GM21390 (cell line): ENCODE measurements around the gene RNF44.

Experiments
- ATAC-seq: cut with Tn5 transposase; IDR thresholded peaks from one replicate; pipeline ENCODE4 v1.9.1; 2021; ENCODE audit not compliant: unreplicated experiment

RNF44 gene

DNA sequence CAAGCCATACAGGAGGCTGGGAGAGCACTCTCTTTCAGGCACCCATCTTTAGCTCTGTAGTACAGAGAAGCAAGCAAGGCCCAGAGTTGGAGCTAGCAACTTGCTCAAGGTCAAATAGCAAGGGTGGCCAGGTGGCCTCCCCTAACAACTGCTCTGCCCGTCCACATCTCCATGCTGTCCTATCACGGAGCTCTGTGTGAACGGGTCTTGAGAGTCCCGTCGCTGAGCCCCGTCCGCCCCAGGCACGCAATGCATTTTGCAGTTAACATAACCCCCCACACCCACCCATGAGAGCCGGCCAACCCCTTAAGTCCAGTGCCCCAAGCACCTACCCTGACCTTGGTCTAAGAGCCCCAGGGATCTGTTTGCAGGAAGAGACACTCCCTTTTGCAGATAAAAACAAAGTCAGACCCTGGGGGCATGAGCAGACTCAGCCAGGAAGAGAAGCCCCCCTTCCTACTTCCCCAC, 1.5 kb downstream of the RNF44 start:
- ATAC-seq: no peak

DNA sequence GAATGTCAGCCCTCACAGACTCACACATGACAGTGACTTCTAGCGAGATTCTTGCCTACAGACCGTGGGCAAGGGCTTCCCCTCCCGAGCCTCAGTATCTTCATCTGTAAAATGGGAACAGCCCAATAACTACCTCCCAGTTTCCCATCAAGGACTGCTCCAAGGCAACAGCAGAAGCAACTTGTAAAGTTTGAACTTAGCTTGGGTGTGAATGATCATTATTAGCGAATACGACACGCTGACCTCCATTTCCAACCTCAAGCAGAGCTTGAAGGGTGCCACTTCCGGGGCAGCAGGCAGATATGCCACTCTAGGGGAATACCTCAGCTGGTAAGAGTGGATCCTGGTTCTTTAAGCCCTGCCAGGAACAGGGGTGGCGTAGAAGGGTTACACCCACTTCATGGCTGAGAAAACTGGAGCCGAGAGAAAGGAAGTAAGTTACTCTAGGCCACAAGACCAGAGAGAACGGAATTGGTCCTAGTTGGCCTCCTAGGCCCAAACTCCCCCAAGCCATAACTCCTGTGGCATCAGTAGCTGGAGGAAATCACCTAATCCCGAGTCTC, 2.0 kb downstream of the RNF44 start:
- no peak for ATAC-seq

DNA sequence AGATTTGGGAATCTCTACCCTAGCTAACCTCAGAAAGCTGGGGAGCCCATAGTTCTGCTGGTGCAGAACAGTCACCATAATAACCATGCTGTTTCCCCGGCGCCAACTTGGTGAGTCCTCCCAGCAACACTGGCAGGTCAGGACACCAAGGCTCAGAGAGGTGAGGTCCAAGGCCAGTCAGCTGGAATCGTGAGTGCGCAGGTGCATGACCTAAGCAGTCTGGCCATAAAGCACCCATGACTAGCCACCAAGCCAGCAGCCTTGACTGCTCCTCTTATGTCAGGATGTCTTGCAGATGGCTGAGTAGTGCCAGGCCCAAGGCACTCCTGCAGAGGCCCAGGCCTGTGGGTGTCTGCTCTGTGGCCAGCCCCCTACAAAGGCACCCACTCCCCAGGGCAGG, 2.6 kb downstream of the RNF44 start:
- no peak for ATAC-seq

DNA sequence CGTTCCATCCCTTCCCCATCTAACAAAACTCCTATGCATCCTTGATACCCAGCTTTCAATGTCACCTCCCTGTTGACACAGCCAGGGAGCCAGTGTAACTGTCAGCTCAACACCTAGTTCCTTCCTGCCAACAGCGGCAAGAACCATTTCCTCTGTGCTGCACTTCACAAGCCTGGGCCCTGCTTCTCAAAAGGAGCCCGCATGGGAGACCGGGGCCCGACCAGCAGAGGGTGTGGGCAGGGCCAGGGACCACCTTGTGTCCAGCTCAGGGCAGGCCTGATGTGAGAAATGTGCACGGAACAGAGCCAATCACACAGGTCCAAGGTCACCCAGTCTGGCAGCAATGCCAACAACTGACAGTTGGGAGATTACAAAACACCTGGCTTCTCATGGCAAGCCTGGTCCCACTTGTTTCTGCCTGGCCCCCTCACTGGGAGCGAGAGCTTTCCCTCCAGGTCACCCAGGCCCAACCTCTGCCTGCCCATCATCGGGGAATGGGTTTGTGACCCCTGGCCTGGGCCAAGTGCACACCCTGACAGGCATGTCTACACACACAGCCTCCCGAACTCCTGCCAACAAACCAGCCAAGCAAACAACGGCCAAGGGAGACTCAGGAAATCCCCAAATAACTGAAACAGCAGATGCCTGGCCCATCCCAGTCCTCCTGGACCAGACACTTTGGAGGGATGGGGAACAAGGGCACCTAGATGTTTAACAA, 3.1 kb downstream of the RNF44 start:
- ATAC-seq: no peak

DNA sequence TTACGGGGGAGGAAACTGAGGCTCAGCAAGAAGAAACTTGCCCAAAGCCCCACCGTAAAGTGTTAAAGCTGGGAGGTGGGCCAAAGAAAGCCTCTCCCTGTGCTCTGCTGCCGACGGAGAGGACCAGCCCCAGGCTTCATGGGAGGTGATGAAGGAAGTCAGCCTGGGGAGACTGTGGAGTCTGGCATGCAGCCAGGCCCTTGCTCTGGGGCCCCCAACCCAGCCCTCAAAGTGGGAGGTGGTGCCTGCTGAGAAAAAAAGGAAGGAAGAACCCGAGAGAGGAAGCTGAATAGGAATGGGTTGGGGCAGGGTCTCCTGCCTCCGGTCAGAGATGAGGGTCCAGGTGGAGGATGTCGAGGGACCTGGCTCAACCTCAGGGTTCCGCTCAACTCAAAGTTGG, 3.8 kb downstream of the RNF44 start:
- ATAC-seq: no peak

DNA sequence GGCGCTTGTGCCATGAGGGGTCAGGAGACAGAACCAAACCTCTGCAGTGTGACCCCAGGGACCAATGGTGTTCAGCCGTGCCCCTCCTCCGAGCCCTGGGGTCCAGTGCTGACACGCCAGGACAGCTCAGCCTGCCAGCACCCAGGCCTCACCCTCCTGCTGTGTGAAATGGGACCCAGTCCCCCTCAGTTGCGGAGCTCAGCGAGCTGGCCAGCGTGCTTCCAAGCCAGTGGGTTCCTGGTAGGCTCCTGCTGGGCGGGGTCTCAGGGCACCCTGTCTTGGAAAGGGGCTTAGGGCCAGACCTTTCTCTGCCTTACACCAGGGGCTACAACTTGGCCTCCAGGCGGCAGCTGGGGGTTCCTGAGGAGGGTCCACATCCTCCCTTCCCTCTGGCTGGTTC, 4.4 kb downstream of the RNF44 start:
- ATAC-seq: no peak

DNA sequence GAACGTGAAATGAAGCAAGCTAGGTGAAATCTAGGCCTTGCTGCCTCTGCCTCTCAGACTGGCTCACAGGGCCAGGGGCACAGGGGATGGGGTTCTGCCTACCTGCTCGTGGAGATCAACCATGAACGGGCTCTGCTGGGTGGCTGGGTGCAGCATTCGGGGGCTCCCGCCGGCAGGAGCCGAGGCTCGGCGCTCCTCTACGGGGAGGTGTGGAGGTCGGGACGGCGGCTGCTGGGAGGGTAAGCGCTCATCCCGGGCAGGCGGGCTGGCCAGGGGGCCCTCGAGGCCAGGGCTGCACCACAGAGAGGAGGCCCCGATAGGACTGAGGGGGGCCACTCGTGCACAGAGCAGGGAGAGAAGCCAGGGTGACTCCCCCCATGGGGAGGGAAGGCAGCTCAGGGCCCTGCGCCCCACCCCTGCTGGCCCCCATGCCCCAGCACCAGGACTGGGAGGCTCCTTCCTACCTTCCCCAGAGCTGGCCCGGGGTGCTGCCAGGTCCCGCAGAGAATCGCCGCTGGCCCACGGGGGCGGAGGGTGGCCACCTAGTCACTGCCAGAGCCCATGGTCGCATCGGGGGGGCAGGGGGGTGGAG, 5.2 kb downstream of the RNF44 start:
- no peak for ATAC-seq

DNA sequence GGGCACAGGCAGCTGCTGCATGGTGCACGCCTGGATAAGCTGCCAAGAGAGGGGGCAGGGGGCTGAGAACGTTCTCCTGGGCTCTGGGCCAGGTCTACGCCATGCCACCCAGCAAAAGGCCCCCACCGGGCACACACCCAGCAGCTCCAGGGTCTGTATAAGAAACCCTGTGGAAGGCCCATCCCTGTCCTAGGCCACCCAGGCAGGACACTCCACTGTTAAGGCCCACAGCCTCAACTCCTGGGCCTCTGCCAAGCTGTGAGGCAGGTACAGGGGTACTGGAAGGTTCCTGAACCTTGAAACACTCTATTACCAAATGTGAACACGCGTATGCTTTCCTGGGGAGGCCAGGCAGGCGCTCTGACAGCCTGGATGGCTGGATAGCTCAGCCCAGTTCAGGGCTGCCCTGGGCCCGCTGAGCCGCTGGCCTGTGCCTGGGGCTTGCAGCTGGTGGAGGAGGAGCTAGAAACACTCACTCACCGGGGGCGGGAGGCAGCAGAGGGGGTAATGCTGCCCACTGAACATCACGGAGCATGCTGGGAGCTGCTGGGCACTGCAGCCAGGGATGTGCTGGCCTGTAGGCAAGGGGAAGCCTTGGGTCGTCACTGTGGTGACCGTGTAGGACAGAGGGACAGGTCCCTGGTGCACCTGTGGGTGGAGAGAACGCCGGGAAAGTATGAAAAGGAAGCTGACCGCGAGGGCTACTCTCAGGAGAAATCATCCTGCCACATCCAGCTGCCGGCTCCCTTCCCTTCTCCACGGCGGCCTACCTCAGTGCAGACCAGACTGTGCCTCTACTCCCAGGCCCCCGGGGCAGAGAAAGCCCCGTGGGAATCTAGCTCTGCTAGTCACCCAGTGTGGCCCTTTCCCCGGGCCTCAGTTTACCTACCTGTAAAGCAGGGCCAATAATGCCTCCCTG, 6.0 kb downstream of the RNF44 start:
- no peak for ATAC-seq

DNA sequence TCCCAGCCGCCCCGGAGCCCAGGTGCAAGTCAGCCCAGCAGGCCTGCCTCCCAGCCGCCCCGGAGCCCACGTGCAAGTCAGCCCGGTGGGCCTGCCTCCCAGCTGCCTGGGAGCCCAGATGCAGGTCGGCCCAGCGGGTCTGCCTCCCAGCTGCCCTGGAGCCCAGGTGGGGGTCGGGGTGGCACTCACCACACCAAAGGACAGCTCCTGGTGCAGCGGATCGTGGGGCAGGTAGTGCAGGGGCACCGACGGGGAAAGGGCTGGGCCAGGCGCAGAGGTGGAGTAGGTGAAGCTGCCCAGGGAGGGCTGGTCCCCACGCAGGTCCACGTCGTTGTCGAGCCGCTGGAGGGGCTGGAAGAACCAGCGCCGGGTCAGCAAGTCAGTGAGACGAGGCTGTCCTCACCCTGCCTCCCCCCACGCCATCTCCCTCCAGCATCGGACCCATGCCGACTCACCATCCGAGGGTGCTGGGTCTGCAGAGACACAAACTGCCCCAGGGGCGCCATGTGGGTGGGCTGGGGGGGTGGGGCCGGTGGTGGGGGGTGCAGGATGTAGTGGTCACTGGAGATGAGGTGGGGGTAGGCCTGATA, 6.7 kb downstream of the RNF44 start:
- no peak for ATAC-seq

DNA sequence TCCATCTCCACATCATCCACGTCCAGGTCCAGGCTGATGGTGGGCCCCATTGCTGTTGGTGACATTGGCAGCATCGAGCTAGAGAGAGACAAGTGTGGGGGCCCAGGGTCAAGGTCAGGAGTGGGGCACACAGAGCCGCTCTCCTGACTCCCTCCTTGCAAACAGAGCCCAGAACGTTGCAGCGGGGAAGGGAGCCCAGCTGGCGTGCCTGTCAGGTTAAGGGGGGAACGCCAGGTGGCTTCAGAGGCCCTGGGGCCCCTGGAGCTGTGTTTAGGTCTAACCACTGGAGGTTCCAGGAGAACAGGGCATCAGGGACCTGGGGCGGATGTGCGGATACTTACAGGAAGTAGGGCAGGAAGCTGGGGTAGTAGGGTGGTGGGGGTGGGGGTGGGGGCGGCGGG, 7.5 kb downstream of the RNF44 start:
- no peak for ATAC-seq

DNA sequence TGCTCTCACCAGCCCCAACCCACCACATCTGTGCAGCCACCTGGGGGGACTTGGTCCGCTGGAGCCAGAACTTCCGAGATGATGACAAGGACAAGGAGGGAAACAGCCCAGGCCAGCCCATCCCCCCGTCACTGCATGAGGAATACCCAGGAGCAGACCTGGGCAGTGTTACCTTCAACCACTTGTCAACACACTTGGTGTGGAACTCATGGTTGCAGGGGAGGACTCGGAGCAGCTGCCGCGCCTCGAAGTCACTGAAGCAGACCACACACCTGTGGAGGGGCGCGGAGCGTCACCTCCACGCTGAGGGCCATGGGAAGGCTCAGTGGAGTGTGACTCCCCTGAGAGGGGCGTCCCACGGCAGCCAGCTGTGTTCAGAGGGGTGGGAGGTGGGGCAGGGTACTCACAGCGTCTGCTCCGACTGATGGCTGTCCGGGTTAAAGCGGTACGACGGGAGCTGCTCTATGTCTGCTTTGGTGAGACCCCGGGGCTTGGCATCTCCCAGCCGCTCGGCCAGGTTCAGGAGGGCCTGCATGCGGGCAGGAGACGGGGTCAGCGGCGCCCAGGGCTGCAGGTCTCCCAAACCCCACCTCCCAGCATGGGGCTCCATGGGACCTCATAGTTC, 8.0 kb downstream of the RNF44 start:
- ATAC-seq: no peak

DNA sequence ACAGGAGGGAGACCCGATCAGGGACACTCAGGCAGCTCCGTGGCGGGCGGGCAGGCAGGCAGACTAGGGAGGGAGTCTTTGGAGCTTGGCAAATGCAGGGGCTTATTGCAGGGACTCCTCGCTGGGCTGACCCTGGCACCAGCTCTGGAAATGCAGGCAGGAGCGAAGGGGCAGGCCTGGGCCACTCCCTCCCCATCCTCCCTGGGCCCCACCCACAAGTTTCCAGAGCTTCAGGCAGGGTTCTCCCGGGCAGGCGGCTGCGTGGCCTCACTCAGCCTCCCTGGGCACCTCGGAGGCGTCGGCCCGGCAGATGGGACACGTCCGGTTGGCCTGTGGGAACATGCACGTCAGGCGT, 8.5 kb downstream of the RNF44 start:
- no peak for ATAC-seq

DNA sequence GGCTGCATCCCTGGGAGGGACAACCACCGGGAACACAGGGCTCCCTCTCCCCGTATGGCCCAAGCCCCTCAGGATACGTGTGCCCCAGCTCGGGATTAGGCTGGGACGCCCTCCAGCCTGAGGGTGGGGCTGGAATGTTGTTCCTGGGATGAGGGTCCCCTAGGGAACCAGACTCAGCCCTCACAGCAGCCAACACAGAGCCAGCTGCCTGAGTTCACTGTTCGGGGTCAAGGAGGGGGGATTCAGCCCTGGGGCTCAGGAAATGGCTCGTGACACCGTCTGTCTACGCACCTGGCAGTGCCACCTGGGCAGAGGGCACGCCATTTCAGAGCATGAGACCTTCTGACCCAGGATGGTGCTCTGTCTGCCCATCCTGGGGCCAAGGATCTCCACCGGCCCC, 8.9 kb downstream of the RNF44 start:
- ATAC-seq: no peak

DNA sequence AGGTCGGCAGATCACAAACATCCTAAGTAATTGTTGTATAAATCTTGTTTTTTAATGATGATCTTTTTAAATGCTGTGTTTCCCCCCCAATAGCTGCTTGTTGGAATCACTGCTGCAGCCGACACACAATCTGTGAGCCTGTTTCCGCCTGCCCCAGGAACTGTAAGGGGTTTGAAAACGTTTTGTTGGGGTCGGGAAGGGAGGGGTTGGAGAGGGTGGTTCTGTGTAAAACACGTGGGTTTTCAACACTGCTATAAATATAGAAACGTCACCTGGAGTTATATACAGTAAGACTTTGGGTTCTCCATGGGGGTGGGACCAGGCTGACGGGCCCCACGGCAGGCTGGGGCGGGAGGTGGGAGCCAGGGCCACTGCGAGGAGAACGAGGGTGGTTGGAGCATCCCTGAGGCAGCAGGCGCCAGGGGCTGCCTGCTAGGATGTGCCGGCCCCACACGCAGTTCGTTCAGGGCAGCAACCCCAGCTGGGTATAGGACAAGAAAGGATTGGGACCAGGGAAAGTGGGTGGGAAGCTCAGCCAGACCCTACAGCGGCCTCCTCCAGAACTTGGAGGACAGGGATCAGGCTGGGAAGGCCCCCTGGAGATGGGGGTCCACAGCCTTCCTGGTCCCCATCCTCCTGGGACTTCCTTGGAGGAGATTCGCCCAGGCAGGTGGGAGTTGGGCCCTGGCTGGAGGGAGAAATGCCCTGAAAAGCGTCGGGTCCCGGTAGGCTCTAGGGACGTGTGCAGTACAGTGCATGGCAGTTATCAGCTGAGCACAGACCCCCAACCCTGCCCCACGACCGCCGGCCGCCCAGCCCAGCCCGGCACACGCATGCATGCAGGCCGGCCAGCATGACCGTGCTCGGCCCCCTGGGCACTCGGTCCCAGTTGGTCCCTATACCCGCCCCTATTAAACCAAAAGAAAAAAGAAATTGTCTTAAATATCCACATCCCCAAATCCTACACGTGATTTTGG, 9.7 kb downstream of the RNF44 start:
- ATAC-seq: no peak

DNA sequence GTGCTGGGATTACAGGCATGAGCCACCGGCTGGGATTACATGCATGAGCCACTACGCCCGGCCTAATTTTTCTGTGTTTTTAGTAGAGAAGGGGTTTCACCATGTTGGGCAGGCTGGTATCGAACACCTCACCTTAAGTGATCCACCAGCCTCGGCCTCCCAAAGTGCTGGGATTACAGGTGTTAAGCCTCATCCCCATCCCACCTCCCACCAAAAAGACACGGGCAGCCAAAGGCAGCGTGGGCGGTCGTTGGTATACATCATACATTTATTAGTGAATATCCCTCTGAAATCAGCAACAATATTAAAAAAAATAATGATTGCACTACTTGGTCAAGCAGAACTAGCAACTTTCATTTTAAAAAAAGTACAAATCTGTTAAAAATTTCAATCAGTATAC, 10.7 kb downstream of the RNF44 start:
- ATAC-seq: no peak

DNA sequence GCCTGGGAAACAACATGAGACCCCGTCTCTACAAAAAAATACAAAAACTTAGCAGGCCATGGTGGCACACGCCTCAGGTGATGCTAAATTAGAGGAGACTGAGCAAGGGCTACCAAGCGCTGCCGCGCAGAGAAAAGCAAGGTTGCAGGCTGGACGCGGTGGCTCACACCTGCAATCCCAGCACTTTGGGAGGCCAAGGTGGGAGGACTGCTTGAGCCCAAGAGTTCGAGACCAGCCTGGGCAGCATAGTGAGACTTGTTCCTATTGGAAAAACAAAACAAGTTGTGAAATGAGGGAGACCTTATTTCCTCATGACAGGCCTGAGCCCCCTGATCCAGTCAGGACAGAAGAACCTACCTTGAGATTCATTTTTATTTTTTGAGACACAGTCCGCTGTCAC, 11.5 kb downstream of the RNF44 start:
- ATAC-seq: no peak

DNA sequence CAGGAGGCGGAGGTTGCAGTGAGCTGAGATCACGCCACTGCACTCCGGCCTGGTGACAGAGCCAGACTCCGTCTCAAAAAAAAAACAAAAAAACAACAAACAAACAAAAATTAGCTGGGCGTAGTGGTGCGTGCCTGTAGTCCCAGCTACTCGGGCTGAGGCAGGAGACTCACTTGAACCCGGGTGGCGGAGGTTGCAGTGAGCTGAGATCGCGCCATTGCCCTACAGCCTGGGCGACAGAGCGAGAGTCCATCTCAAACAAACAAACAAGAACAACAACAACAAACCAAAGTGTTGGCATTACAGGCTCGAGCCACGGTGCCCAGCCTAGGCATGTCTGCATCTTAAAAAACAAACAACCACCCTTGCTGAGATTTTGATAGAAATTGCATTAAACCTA, 12.2 kb downstream of the RNF44 start:
- no peak for ATAC-seq

DNA sequence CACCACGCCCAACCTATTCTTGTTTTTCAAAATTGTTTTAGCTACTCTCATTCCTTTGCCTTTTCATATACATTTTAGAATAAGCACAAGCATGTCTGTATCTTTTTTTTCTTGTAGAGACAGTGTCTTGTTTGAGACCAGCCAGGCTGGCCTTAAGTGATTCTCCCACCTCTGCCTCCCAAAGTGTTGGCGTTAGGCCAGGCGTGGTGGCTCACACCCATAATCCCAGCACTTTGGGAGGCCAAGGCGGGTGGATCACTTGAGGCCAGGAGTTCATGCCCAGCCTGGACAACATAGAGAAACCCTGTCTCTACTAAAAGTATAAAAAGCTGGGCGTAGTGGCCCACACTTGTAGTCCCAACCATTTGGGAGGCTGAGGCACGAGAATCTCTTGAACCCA, 13.1 kb downstream of the RNF44 start:
- no peak for ATAC-seq

DNA sequence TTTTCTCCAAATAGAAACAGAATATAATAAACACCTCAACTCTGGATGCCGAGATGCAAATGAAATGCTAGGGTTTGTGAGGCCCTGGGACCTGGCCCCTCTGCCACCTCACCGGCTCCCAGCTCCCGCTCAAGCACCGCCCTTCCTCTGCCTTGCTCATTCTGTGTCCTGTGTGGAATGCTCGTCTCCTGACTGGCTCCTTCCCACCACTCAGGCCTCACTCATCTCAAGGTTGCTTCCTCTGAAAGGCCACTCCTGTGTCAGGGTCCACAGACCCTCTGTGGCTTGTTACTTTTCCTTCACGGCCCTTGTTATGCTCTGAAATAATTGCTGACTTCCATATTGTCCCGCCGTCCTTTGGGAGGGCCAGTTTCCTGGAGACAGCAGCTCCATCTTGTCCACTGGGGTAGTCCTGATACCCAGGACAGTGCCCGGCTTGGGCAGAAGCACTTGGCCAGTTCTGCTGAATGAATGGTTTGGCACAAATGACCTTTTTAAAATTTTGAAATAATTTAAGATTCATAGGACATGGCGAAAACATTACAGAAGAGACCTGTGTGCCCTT, 15.4 kb downstream of the RNF44 start:
- ATAC-seq: no peak
